Ovary (tissue), 9 donors: ENCODE measurements around the gene TMEM132D. TPM values are rescaled to one million over a fixed set of nuclear protein-coding genes. Genes with fewer than 3 reads are reported as not detected.

Source experiments
- DNase-seq, 5 donors: peaks; one replicate each; pipeline ENCODE4 v3.0.0-alpha.2; 2019 to 2020
- H3K27ac ChIP-seq, 2 donors: fragments of 200-600 bp; one replicate each; pipeline versions ENCODE4 v1.5.1 to v1.8.0; 2019 to 2022
- H3K27me3 ChIP-seq: fragments of 200-600 bp; one replicate; pipeline ENCODE4 v1.8.0; 2022
- H3K36me3 ChIP-seq: fragments of 200-600 bp; sonication (generic); one replicate; pipeline ENCODE4 v1.5.1; 2019
- H3K4me1 ChIP-seq: one replicate; pipeline ENCODE4 v1.8.1; 2013; ENCODE audit warnings: mild to moderate bottlenecking, moderate library complexity; ENCODE audit not compliant: insufficient read depth
- H3K4me3 ChIP-seq: fragments of 200-600 bp; sonication (generic); one replicate; pipeline ENCODE4 v1.5.1; 2017
- H3K9me3 ChIP-seq, 2 donors: fragments of 200-600 bp in 1 of 2; sonication (generic) in 1 of 2; one replicate each; pipeline versions ENCODE4 v1.5.1 to v1.8.1; 2013 to 2019; ENCODE audit warnings: mild to moderate bottlenecking in 1 of 2, moderate library complexity in 1 of 2
- CTCF ChIP-seq, 3 donors: fragments of 450-650 bp in 2 of 3; fragments of 200-600 bp in 1 of 3; IDR thresholded peaks; one replicate each; pipeline versions ENCODE4 v1.5.1 to v1.8.0; 2016 to 2022; ENCODE audit warnings: antibody characterized with exemption in 3 of 3, mild to moderate bottlenecking in 1 of 3
- EP300 ChIP-seq: sonication (generic); formaldehyde crosslinking; IDR thresholded peaks from one replicate; pipeline ENCODE4 v1.6.1; 2017; ENCODE audit warnings: antibody characterized with exemption
- POLR2A ChIP-seq: fragments of 450-650 bp; IDR thresholded peaks from one replicate; pipeline ENCODE4 v1.6.1; 2017; ENCODE audit warnings: antibody characterized with exemption, mild to moderate bottlenecking, moderate library complexity
- WGBS, 3 donors: extraction: QIAGEN DNeasy Blood & Tissue Kit in 1 of 3; methylation state at CpG; one replicate each; pipeline versions ENCODE4 v1.1.5 to v1.1.7; 2013 to 2017; 5-methylcytosine and 5-hydroxymethylcytosine counted together
- intact Hi-C, 4 donors: fragments of 100-400 bp; cut with DNase I; formaldehyde crosslinking; loops; one replicate each; pipeline versions ENCODE4 v1.11.0 to v1.15.1; 2022 to 2023
- polyA plus RNA-seq, 2 donors: library from polyadenylated mRNA; stranded (reverse); fragments of 200-250 nt in 1 of 2; fragments of 350-450 nt in 1 of 2; fragmentation: Illumina TruSeq in 1 of 2; extraction: RNeasy Lipid Tissue Mini Kit (QIAGEN cat#74804) in 1 of 2; gene quantifications; one replicate each; pipeline ENCODE4 v1.2.3, GENCODE V29; 2013 to 2014
- total RNA-seq, 7 donors: library from RNA; depleted of rRNA in 2 of 7; stranded (reverse); fragments of >200 nt in 2 of 7; fragmentation: NEBNext Ultra II Directional in 3 of 7; extraction: Animal tissue kit (Norgen Biotek cat#: 25700) in 3 of 7; gene quantifications; one replicate each; pipeline versions ENCODE4 v1.1.0 to v1.2.4, GENCODE V29; 2016 to 2023
- donor health status: DM: no; HTN: no; CAD: no; lungs with moderate emphysema.
- donor health status: DM: no; HTN: no; CAD: no.
- donor health status: Bipolar disorder and iron deficiency.
- donor health status: DM: yes; HTN: yes; CAD: no.
- donor health status: DM: no; HTN: no; CAD: no.
- donor health status: DM: yes; HTN: yes; CAD: no.

TMEM132D gene
- total and polyA plus RNA-seq, 9 donors = 0.04 TPM; not detected in 8

- no peaks in the 10 kb centered on the region for H3K27me3 ChIP-seq
- no peak for TF ChIP-seq POLR2A
- no peak for TF ChIP-seq EP300
- no peak for TF ChIP-seq CTCF (IDR thresholded peaks at IDR 0.05)
- H3K9me3 ChIP-seq = no peaks in the 10 kb centered on the region
- 63 to 85% (median 80%) methylated on average over 2 of the region's 2 CpGs for WGBS, 3 donors
- H3K36me3 ChIP-seq = no peaks in the 10 kb centered on the region
- no peaks in the 10 kb centered on the region for H3K4me1 ChIP-seq
- intact Hi-C loops = no loop called here
- no peak for DNase-seq
- H3K4me3 ChIP-seq = no peak overlapping the region
- no peak overlapping the region for H3K27ac ChIP-seq
These were observed 339.1 kb downstream of the TMEM132D start for GRCh38 chr12:129564768-129565167.

- TF ChIP-seq EP300 (no peak), POLR2A (no peak), CTCF (IDR thresholded peaks at IDR 0.05) (no peak)
- 49 to 67% (median 55%) methylated on average over 2 of the region's 2 CpGs for WGBS, 3 donors
- Histone ChIP-seq H3K9me3 (no peaks in the 10 kb centered on the region), H3K4me1 (no peaks in the 10 kb centered on the region), H3K4me3 (no peak overlapping the region), H3K36me3 (no peaks in the 10 kb centered on the region), H3K27ac (no peak overlapping the region), H3K27me3 (no peaks in the 10 kb centered on the region)
- intact Hi-C loops = no loop called here
- DNase-seq = no peak
These were observed 340.6 kb downstream of the TMEM132D start for GRCh38 chr12:129563266-129563665.

DNA sequence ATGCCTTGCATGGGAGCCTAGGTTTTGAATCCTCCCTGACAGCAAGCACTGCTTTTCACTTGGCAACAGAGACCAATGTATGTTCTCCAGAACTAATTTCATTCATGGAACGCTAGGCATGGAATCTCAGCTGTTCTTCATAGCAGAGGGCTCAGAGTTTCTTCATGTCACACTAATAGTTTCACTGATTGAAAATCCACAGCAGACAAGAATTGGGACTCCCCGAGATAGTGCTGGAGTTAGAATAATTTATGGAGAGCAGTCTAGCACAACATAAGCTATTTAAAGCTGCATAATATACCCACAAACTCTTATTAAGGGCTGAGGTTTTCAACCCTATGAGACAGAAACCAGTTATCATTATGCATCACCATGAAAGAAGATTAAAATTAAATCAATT is 342.5 kb downstream of the TMEM132D start:
- 9 to 25% (median 18%) methylated on average over 2 of the region's 2 CpGs for WGBS, 3 donors
- no peak for TF ChIP-seq CTCF (IDR thresholded peaks at IDR 0.05)
- no peak for TF ChIP-seq EP300
- no peak for TF ChIP-seq POLR2A

DNA sequence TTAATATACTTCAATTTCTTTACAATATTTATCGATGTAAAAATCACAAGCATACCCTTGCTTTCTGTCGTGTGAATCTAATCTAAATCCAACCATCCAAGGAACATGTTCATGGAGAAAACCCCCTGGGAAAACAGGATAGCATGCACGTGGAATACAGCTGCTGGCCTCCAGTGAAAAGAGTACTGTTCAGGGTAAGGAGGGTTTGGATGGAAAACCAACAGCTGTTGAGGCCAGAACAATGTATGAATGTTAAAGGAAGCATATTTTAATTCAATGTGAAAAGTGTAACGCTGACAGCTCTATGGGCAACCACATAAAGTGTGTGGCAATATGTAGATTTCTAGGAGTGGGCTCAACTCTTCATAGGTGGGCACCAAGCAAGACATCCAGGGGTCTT is 344.0 kb downstream of the TMEM132D start:
- Histone ChIP-seq H3K36me3 (no peaks in the 10 kb centered on the region), H3K27ac (no peak overlapping the region), H3K27me3 (no peaks in the 10 kb centered on the region), H3K9me3 (no peaks in the 10 kb centered on the region), H3K4me3 (no peak overlapping the region), H3K4me1 (no peaks in the 10 kb centered on the region)
- TF ChIP-seq EP300 (no peak), POLR2A (no peak), CTCF (IDR thresholded peaks at IDR 0.05) (no peak)
- DNase-seq = no peak
- 68 to 82% (median 78%) methylated on average over 4 of the region's 4 CpGs for WGBS, 3 donors
- intact Hi-C loops = no loop called here

More for the DNA sequence above, 342.5 kb downstream of the TMEM132D start:
- DNase-seq = no peak
- H3K27ac ChIP-seq = no peak overlapping the region
- H3K9me3 ChIP-seq = no peaks in the 10 kb centered on the region
- intact Hi-C loops = no loop called here
- H3K36me3 ChIP-seq = no peaks in the 10 kb centered on the region
- no peak overlapping the region for H3K4me3 ChIP-seq
- H3K4me1 ChIP-seq = no peaks in the 10 kb centered on the region
- no peaks in the 10 kb centered on the region for H3K27me3 ChIP-seq

DNA sequence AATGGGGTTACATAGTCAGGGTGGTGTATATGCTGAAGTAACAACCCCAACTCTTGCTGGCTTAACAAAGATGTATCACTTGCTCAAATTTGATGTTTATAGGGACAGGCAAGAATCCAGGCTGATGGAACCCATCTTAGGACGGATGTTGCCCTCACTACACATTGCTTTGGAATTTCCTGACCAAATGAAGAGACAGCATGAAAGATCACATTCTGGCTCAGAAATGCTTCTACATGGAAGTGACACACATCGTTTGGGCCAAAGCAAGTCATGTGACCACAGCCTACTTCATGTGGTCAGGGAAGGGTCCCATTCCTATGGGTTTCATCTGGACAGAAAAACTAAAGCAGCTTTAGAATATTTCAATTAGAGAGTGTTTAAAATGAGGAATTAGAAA is 345.8 kb downstream of the TMEM132D start:
- Histone ChIP-seq H3K9me3 (no peaks in the 10 kb centered on the region), H3K4me1 (no peaks in the 10 kb centered on the region), H3K36me3 (no peaks in the 10 kb centered on the region), H3K27ac (no peak overlapping the region), H3K4me3 (no peak overlapping the region), H3K27me3 (no peaks in the 10 kb centered on the region)
- intact Hi-C loops = no loop called here
- 50 to 63% (median 59%) methylated on average over 2 of the region's 2 CpGs for WGBS, 3 donors
- TF ChIP-seq CTCF (IDR thresholded peaks at IDR 0.05) (no peak), POLR2A (no peak), EP300 (no peak)
- no peak for DNase-seq
